Type B pancreatic cell (in vitro differentiated cells): ENCODE results near the gene PLEKHG5. TPM values are rescaled to one million over a fixed set of nuclear protein-coding genes. Genes with fewer than 3 reads are reported as not detected.

Experiments used
- DNase-seq: peaks from one replicate; pipeline ENCODE4 v3.0.0; 2021; ENCODE audit warnings: mixed read lengths; ENCODE audit not compliant: unreplicated experiment; ENCODE audit errors: extremely low spot score
- H3K27ac Mint-ChIP-seq: 2 replicates; pipeline ENCODE4 v1.8.0; 2021; ENCODE audit warnings: mild to moderate bottlenecking, mixed read lengths
- H3K27me3 Mint-ChIP-seq: 2 replicates; pipeline ENCODE4 v1.8.0; 2021; ENCODE audit warnings: mixed read lengths
- H3K36me3 Mint-ChIP-seq: 2 replicates; pipeline ENCODE4 v1.8.0; 2021; ENCODE audit warnings: mixed read lengths
- H3K4me1 Mint-ChIP-seq: one replicate; pipeline ENCODE4 v1.8.0; 2021; ENCODE audit warnings: mixed read lengths; ENCODE audit not compliant: unreplicated experiment
- H3K4me3 Mint-ChIP-seq: 2 replicates; pipeline ENCODE4 v1.8.0; 2021; ENCODE audit warnings: mild to moderate bottlenecking, mixed read lengths
- H3K9me3 Mint-ChIP-seq: 2 replicates; pipeline ENCODE4 v1.8.0; 2021; ENCODE audit warnings: mixed read lengths
- total RNA-seq: library from RNA; stranded (reverse); gene quantifications from 2 replicates; pipeline ENCODE4 v1.2.1, GENCODE V29; 2021; ENCODE audit warnings: low replicate concordance
- TF ChIP-seq, protein P1 (sequence below): fragments of 200-600 bp; sonication (generic); conservative IDR thresholded peaks from 2 replicates; pipeline ENCODE4 v1.5.0; 2021; ENCODE audit warnings: antibody characterized with exemption, mild to moderate bottlenecking

The PLEKHG5 gene
- total RNA-seq, 1 donor from 2014 or later = 30.6 TPM

DNA sequence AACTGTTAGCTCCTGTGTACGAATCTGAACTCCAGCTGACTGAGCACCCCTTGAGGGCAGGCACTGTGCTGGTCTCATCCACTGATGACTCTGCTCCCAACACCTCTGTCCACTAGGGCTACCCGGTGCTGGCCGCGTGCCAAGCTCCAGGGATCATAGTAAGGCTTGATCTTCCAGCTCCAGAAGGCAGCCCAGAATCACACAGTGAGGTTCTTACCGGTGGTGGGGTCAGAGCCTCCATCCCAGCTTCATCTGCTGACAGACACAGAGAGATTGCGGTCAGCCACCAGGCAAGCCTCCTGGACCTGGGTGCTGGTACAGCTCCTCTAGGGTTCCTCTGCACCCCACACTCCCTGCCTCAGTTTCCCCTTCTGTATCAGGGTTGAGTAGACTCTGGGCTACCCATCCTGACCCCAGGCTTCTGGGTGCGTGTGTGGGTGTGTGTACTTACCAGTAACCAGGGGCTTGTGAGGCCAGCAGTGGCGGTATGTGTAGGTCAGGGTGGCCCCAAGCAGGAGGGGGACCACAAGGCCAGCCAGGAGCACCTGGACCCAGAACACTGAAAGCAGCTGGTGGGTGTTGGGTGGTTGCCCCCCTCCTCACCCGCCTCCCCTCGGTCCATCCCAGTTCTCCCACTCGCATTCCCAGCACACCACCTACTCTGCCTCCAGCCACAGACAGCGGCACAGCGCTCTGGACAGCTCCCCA, 28.9 kb downstream of the PLEKHG5 start:
- Mint-ChIP-seq H3K4me3 (no peak overlapping the region), H3K36me3 (peaks cover 11% of the 10 kb centered on the region), H3K4me1 (peaks cover 6% of the 10 kb centered on the region), H3K27ac (no peak overlapping the region), H3K27me3 (peaks cover 3% of the 10 kb centered on the region), H3K9me3 (no peaks in the 10 kb centered on the region)
- TF ChIP-seq, protein P1, sequence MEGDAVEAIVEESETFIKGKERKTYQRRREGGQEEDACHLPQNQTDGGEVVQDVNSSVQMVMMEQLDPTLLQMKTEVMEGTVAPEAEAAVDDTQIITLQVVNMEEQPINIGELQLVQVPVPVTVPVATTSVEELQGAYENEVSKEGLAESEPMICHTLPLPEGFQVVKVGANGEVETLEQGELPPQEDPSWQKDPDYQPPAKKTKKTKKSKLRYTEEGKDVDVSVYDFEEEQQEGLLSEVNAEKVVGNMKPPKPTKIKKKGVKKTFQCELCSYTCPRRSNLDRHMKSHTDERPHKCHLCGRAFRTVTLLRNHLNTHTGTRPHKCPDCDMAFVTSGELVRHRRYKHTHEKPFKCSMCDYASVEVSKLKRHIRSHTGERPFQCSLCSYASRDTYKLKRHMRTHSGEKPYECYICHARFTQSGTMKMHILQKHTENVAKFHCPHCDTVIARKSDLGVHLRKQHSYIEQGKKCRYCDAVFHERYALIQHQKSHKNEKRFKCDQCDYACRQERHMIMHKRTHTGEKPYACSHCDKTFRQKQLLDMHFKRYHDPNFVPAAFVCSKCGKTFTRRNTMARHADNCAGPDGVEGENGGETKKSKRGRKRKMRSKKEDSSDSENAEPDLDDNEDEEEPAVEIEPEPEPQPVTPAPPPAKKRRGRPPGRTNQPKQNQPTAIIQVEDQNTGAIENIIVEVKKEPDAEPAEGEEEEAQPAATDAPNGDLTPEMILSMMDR = no peak
- no peak for DNase-seq

DNA sequence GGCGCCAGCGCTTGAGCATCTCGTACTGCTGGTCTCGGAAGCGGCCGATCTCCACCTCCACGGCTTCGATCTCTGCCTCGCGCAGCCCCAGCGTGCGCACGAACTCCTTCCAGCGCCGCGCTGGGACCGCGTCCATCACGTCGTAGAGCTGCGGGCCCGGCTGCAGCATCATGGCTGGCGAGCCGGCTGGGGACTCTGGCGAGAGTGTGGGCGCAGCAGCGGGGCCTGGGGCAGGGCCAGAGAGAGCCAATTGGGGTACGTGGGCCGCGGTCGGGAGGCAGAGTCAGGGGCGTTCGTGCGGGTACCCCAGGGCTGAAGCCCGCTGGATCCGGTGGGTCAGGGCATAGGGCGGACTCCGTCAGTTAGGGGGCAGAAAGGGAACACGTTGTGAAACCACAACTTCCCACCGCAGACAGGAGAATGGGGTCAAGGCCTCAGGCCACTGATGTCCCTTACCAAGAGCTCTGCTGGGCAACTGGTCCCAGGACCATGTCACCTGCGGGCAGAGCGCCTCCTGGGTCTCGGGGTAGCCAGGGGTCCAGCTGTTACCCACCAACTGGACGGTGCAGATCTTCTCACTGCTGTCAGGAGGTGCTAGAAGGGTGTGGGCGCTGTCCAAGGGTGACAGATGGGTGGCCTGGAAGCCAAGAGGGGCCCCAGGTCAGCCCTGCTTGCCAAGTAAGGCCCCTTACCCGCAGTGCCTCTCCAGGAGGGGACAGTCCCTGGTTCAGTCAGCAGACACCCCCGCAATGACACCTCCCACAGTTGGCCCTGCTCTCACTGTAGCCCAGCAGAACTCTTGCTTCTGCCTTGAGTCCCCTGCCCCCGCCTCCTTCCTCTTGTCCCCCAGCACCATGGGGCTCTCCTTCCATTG, 29.7 kb downstream of the PLEKHG5 start:
- Mint-ChIP-seq H3K9me3 (no peaks in the 10 kb centered on the region), H3K27ac (no peak overlapping the region), H3K36me3 (peaks cover 11% of the 10 kb centered on the region)

DNA sequence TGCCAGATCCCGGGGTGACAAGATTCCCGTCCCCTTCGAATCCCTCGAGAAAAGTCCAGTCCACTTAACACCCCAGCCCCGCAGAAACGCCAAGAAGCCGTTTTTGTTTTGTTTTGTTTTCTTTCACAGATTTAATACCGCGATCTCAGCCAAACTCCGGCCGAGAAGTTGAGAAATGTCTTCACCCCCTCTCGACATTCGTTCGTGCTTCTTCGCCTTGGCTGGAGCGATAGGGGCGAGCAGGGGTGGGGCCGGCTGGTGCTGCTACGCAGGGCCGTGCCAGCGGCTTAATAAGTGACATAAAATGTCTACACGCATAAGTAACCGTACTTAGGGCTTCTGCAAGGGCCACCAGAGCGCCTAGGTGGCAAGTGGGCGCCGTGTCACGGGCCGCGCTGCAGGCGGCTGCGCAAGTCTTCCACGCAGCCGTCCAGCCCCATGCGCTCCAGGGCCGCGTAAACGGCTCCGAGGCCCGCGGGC, 30.4 kb downstream of the PLEKHG5 start:
- peaks cover 11% of the 10 kb centered on the region for H3K36me3 Mint-ChIP-seq

More for the DNA sequence above, 29.7 kb downstream of the PLEKHG5 start:
- peaks cover 11% of the 10 kb centered on the region for H3K4me1 Mint-ChIP-seq
- H3K4me3 Mint-ChIP-seq = no peak overlapping the region
- H3K27me3 Mint-ChIP-seq = peaks cover 3% of the 10 kb centered on the region
- TF ChIP-seq, protein P1 = no peak
- no peak for DNase-seq

DNA sequence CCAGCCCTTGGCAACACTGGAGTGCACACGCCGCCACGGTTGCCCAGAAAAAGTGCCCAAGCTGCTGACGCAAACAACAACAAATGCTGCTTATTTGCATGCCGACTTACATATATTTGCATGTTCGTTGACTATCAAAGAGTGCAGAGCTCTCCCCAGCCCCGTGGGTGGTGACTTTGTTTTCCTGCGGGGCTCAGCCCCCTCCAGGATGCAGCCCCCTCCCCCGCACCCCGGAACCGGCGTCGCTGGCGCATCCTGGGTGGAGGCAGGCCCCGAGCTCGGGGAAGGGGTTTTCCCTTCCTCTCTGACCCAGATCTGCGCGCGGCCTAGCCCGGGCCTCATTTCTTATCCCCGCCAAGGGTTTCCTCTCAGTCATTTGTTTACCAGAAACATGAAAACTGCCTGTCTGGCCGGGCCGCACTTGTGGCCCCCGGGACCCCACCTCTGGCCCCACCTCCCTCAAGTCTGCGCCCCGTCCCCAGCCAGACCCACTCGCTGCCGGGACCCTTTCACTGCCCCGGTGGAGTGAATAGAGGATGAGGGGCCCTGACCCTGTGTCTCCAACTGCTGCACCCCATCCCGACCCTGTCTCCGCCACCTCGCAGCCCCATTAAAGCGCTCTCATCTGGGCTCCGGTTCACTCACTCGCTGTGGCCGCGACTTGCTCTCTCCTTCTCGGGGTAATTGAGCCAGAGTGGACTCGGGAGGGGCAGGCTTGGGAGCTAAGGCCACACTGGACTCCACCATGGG, 31.0 kb downstream of the PLEKHG5 start:
- DNase-seq = no peak
- peaks cover 11% of the 10 kb centered on the region for H3K36me3 Mint-ChIP-seq
- no peak overlapping the region for H3K4me3 Mint-ChIP-seq
- H3K27ac Mint-ChIP-seq = no peak overlapping the region
- TF ChIP-seq, protein P1 = no peak
- H3K4me1 Mint-ChIP-seq = peaks cover 11% of the 10 kb centered on the region
- H3K9me3 Mint-ChIP-seq = no peaks in the 10 kb centered on the region
- peaks cover 3% of the 10 kb centered on the region for H3K27me3 Mint-ChIP-seq

More for the DNA sequence above, 30.4 kb downstream of the PLEKHG5 start:
- TF ChIP-seq, protein P1 = no peak
- Mint-ChIP-seq H3K27me3 (peaks cover 3% of the 10 kb centered on the region), H3K27ac (no peak overlapping the region), H3K9me3 (no peaks in the 10 kb centered on the region), H3K4me3 (no peak overlapping the region), H3K4me1 (peaks cover 11% of the 10 kb centered on the region)
- DNase-seq = no peak

DNA sequence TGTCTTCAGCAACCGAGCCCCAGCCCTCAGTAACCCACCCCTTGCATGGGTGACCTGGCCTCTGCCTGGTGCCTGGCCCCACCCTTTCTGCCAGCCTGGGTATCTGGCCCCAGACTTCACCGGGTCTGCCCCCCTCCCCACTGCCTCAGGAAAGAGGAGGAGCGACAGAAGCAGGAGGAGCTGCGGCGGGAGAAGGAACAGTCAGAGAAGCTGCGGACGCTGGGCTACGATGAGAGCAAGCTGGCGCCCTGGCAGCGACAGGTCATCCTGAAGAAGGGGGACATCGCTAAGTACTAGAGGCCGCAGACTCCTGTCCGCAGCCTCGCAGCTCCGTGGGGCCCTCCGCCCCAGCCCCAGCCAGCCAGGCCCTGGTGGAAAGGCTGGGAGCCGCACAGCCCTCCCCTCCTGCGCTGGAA, 31.6 kb downstream of the PLEKHG5 start:
- peaks cover 3% of the 10 kb centered on the region for H3K27me3 Mint-ChIP-seq
- TF ChIP-seq, protein P1 = no peak
- peaks cover 11% of the 10 kb centered on the region for H3K4me1 Mint-ChIP-seq
- no peak overlapping the region for H3K27ac Mint-ChIP-seq
- H3K9me3 Mint-ChIP-seq = no peaks in the 10 kb centered on the region
- no peak for DNase-seq
- peaks cover 11% of the 10 kb centered on the region for H3K36me3 Mint-ChIP-seq
- H3K4me3 Mint-ChIP-seq = no peak overlapping the region
